Neural progenitor cell (in vitro differentiated cells): Measurements from ENCODE around the gene DENND4A. TPM values are rescaled to one million over a fixed set of nuclear protein-coding genes. Genes with fewer than 3 reads are reported as not detected.

Source experiments
- DNase-seq: peaks from one replicate; pipeline ENCODE4 v3.0.0-alpha.2; 2016; ENCODE audit warnings: low spot score
- H2AFZ ChIP-seq: fragments of 200-600 bp; sonication (generic); replicated peaks from 2 replicates; pipeline ENCODE4 v1.6.1; 2016; ENCODE audit warnings: antibody characterized with exemption
- H3F3A ChIP-seq: fragments of 200-600 bp; sonication (generic); 2 replicates; pipeline ENCODE4 v1.6.1; 2016; ENCODE audit warnings: antibody characterized with exemption, low read depth
- H3K27ac ChIP-seq: fragments of 200-600 bp; sonication (generic); 2 replicates; pipeline ENCODE4 v1.5.1; 2016; ENCODE audit warnings: mild to moderate bottlenecking
- H3K27me3 ChIP-seq: fragments of 200-600 bp; sonication (generic); 2 replicates; pipeline ENCODE4 v1.6.1; 2016; ENCODE audit warnings: mild to moderate bottlenecking, moderate library complexity
- H3K36me3 ChIP-seq: fragments of 200-600 bp; sonication (generic); 2 replicates; pipeline ENCODE4 v1.5.1; 2016
- H3K4me1 ChIP-seq: fragments of 200-600 bp; sonication (generic); 2 replicates; pipeline ENCODE4 v1.6.1; 2016; ENCODE audit warnings: mixed run types
- H3K4me2 ChIP-seq: fragments of 200-600 bp; sonication (generic); 2 replicates; pipeline ENCODE4 v1.6.1; 2016
- H3K4me3 ChIP-seq: fragments of 200-600 bp; sonication (generic); 2 replicates; pipeline ENCODE4 v1.5.1; 2016
- H3K79me2 ChIP-seq: fragments of 200-600 bp; sonication (generic); 2 replicates; pipeline ENCODE4 v1.6.1; 2016; ENCODE audit warnings: low read depth
- H3K9ac ChIP-seq: fragments of 200-600 bp; sonication (generic); 2 replicates; pipeline ENCODE4 v1.6.1; 2016
- H3K9me3 ChIP-seq: fragments of 200-600 bp; sonication (generic); 2 replicates; pipeline ENCODE4 v1.5.1; 2016; ENCODE audit warnings: low read depth
- H4K20me1 ChIP-seq: fragments of 200-600 bp; sonication (generic); 2 replicates; pipeline ENCODE4 v1.6.1; 2016; ENCODE audit warnings: low read depth
- H3K27ac Mint-ChIP-seq: 3 replicates; pipeline ENCODE4 v1.8.0; 2021; ENCODE audit warnings: mixed read lengths
- H3K27me3 Mint-ChIP-seq: 2 replicates; pipeline ENCODE4 v1.8.0; 2022; ENCODE audit warnings: low read depth, mild to moderate bottlenecking, inconsistent platforms, moderate library complexity, mixed read lengths; ENCODE audit not compliant: insufficient read depth
- H3K36me3 Mint-ChIP-seq: 3 replicates; pipeline ENCODE4 v1.8.0; 2021; ENCODE audit warnings: mixed read lengths
- H3K4me1 Mint-ChIP-seq: 3 replicates; pipeline ENCODE4 v1.8.0; 2021; ENCODE audit warnings: mixed read lengths
- H3K4me3 Mint-ChIP-seq: 3 replicates; pipeline ENCODE4 v1.8.0; 2021; ENCODE audit warnings: mild to moderate bottlenecking, moderate library complexity, mixed read lengths
- H3K9me3 Mint-ChIP-seq: 3 replicates; pipeline ENCODE4 v1.8.0; 2020; ENCODE audit warnings: mixed read lengths
- CTCF ChIP-seq: fragments of 200-600 bp; sonication (generic); IDR thresholded peaks from 2 replicates; pipeline ENCODE4 v1.5.1; 2017; ENCODE audit warnings: antibody characterized with exemption, mild to moderate bottlenecking
- EZH2 ChIP-seq: fragments of 200-600 bp; sonication (generic); IDR thresholded peaks from 2 replicates; pipeline ENCODE4 v1.6.1; 2017; ENCODE audit warnings: antibody characterized with exemption, mild to moderate bottlenecking, moderate library complexity
- EZH2phosphoT487 ChIP-seq: fragments of 200-600 bp; sonication (generic); IDR thresholded peaks from 2 replicates; pipeline ENCODE4 v1.6.1; 2017; ENCODE audit warnings: antibody characterized with exemption
- total RNA-seq: library from RNA; depleted of rRNA; stranded (reverse); fragments of >200 nt; gene quantifications from 2 replicates; pipeline ENCODE4 v1.2.3, GENCODE V29; 2015; ENCODE audit warnings: low replicate concordance

DENND4A gene
- total RNA-seq, 1 donor from 2014 or later = 4.8 TPM

GRCh38 chr15:65690778-65691177 lies 101.3 kb downstream of the DENND4A start:
- Mint-ChIP-seq H3K27ac (no peak overlapping the region), H3K4me1 (no peaks in the 10 kb centered on the region), H3K4me3 (no peak overlapping the region), H3K27me3 (no peaks in the 10 kb centered on the region), H3K9me3 (no peaks in the 10 kb centered on the region), H3K36me3 (peaks cover 2% of the 10 kb centered on the region)
- no peak overlapping the region for H3K4me3 ChIP-seq
- no peaks in the 10 kb centered on the region for H3K27me3 ChIP-seq
- TF ChIP-seq EZH2 (no peak), CTCF (no peak), EZH2phosphoT487 (no peak)
- H2AFZ ChIP-seq = no peak overlapping the region
- H3K4me2 ChIP-seq = no peak overlapping the region
- DNase-seq = no peak
- H3K79me2 ChIP-seq = no peaks in the 10 kb centered on the region
- H3K4me1 ChIP-seq = no peaks in the 10 kb centered on the region
- H3K9ac ChIP-seq = no peak overlapping the region
- no peaks in the 10 kb centered on the region for H3K9me3 ChIP-seq
- H3K36me3 ChIP-seq = no peaks in the 10 kb centered on the region
- H3F3A ChIP-seq = no peaks in the 10 kb centered on the region
- H4K20me1 ChIP-seq = no peaks in the 10 kb centered on the region
- H3K27ac ChIP-seq = no peak overlapping the region

GRCh38 chr15:65690173-65690572 lies 101.9 kb downstream of the DENND4A start:
- Histone ChIP-seq H3K36me3 (no peaks in the 10 kb centered on the region), H3K79me2 (no peaks in the 10 kb centered on the region), H3F3A (no peaks in the 10 kb centered on the region), H3K27me3 (no peaks in the 10 kb centered on the region), H4K20me1 (no peaks in the 10 kb centered on the region), H3K4me2 (no peak overlapping the region), H3K9me3 (no peaks in the 10 kb centered on the region), H3K27ac (no peak overlapping the region), H3K4me3 (no peak overlapping the region), H2AFZ (no peak overlapping the region), H3K9ac (no peak overlapping the region), H3K4me1 (no peaks in the 10 kb centered on the region)
- no peak overlapping the region for H3K27ac Mint-ChIP-seq
- TF ChIP-seq CTCF (no peak), EZH2 (no peak), EZH2phosphoT487 (no peak)
- no peak overlapping the region for H3K4me3 Mint-ChIP-seq
- no peak for DNase-seq
- H3K36me3 Mint-ChIP-seq = peaks cover 2% of the 10 kb centered on the region
- no peaks in the 10 kb centered on the region for H3K9me3 Mint-ChIP-seq
- H3K27me3 Mint-ChIP-seq = no peaks in the 10 kb centered on the region
- no peaks in the 10 kb centered on the region for H3K4me1 Mint-ChIP-seq

- Mint-ChIP-seq H3K27ac (no peak overlapping the region), H3K36me3 (peaks cover 2% of the 10 kb centered on the region), H3K4me1 (no peaks in the 10 kb centered on the region), H3K4me3 (no peak overlapping the region), H3K9me3 (no peaks in the 10 kb centered on the region), H3K27me3 (no peaks in the 10 kb centered on the region)
- Histone ChIP-seq H2AFZ (no peak overlapping the region), H3K27ac (no peak overlapping the region), H3K79me2 (no peaks in the 10 kb centered on the region), H3K36me3 (no peaks in the 10 kb centered on the region), H3K4me1 (no peaks in the 10 kb centered on the region), H3K9me3 (no peaks in the 10 kb centered on the region), H3K9ac (no peak overlapping the region), H3F3A (no peaks in the 10 kb centered on the region), H4K20me1 (no peaks in the 10 kb centered on the region), H3K27me3 (no peaks in the 10 kb centered on the region), H3K4me2 (no peak overlapping the region), H3K4me3 (no peak overlapping the region)
- DNase-seq = no peak
- TF ChIP-seq CTCF (no peak), EZH2phosphoT487 (no peak), EZH2 (no peak)
Measured at GRCh38 chr15:65688462-65688861, 103.6 kb downstream of the DENND4A start.
